HG03064 (cell line): Measurements from ENCODE around the gene RGL2.
"Not testable (repeated sequence)": the region's sequence is repeated elsewhere in the genome, so short reads cannot be mapped to it uniquely, and the experiment has no call there.

Experiments used
- ATAC-seq: cut with Tn5 transposase; IDR thresholded peaks from one replicate; pipeline ENCODE4 v1.9.1; 2021; ENCODE audit warnings: low read depth; ENCODE audit not compliant: unreplicated experiment

Gene RGL2

DNA sequence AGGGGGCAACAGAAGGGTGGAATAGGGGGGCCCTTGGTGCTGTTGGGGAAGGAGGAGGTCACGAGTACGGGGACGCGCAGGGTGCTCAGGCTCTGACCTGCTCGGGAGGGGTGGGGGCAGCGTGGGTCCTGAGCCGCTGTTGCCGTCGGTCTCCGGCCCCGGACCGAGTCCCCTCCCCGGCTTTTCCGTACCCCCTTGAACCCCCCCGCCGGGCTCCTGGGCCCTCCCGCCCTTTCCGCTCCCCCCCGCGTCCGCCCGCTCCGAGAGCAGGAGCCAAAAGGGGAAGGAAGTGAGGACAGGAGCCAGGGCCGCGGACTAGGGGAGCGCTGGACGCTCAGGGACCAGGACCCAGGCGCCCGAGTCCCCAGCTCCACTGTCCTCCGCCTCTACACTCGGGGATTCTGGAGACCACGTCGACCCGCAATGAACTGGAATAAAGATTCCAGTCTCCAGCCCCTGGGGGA is at the start of gene RGL2:
Gene RGL2, minus strand, starts transcription at position 170 of the 464 bp plus-strand sequence. CDS start 332 bp downstream, outside the sequence.
- ATAC-seq = no peak

GRCh38 chr6:33347816-33348215 is 49.1 kb upstream of the RGL2 start:
- no peak for ATAC-seq

GRCh38 chr6:33346972-33347371 is 48.2 kb upstream of the RGL2 start:
- not testable (repeated sequence) for ATAC-seq

DNA sequence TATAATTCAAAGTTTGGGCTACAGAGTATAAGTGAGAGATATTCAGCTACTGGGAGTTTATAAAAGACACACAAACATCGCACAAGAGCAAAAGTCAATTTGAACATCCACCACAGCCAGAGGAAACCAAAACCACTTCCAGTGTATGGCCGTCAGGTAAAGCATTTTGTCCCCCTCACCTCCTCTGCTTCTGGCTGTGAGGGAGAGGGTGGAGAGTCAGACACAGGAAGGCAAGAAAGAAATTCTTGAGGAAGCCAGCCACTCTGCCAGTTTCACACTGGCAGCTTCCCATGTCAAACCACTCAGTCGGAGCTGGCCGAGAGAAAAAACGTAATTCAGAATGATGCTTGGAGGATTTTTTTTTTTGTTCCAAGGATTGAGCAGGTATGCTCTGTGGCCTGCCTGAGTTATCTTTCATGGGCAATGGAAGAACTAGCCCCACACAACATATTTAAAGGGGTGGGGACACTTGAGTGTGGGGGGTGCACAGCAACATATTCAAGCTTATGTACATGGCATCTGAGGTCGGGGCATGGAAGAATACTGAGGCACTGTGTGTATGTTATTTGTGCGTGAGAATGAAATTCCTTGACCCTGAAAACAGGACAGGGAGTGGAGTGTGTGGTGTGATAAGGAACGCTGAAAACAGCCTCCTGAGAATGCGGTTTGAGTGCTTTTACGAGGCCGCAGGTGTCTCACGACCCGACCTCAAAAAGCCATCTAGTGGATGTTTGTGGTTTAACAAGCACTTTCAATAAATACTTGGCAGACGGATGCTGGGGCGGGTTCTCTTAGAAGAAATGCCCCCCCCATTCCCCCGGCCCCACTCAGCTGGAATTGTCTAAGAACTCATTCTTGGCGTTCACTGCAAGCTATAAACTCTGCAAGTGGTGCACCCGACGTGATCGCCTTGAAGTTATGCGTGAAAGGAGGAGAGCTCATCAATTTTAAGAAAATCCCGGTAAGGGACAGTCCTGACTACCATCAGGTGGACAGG is 46.3 kb upstream of the RGL2 start:
- no peak for ATAC-seq

- ATAC-seq = no peak
Measured at GRCh38 chr6:33343953-33344611, 45.3 kb upstream of the RGL2 start.

DNA sequence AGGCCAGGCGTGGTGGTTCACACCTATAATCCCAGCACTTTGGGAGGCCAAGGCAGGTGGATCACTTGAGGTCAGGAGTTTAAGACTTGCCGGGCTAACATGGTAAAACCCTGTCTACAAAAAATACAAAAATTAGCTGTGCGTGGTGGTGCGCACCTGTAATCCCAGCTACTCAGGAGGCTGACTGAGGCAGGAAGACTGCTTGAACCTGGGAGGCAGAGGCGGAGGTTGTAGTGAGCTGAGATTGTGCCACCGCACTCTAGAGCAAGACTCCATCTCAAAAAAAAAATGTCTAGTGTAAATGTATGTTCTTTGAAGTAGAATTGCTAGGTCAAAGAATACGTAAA is 44.8 kb upstream of the RGL2 start:
- not testable (repeated sequence) for ATAC-seq

GRCh38 chr6:33339193-33339592 is 40.5 kb upstream of the RGL2 start:
- no peak for ATAC-seq

DNA sequence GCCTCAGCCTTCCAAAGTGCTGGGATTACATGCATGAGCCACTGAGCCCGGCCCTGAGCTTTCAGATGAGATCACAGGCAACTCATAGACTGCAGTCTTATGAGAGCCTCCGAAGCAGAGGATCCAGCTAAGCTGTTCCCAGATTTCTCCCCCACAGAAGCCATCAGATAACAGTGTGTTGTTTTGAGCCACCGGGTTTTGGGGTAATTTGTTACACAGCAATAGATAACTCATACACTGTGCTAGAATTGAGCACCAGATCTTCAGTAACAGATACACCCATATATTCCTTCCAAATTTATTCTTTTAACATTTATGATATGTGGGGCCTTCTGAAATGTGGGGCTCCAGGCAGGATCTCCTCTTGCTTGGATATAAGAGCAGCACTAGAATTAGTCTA is 37.8 kb upstream of the RGL2 start:
- no peak for ATAC-seq

DNA sequence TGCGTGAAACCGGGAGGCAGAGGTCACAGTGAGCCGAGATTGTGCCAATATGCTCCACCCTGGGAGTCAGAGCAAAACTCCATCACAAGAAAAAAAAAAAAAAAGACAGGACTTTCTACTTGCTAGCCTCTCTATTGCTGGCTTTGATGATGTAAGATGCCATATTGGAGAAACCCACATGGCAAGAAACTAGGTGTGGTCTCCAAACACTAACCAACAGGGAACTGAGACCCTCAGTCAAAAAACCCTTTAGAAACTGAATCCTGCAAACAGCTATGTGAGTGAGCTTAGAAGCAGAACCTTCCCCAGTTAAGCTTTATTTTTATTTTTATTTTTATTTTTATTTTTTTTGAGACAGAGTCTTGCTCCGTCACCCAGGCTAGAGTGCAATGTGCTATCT is 37.2 kb upstream of the RGL2 start:
- ATAC-seq = no peak

DNA sequence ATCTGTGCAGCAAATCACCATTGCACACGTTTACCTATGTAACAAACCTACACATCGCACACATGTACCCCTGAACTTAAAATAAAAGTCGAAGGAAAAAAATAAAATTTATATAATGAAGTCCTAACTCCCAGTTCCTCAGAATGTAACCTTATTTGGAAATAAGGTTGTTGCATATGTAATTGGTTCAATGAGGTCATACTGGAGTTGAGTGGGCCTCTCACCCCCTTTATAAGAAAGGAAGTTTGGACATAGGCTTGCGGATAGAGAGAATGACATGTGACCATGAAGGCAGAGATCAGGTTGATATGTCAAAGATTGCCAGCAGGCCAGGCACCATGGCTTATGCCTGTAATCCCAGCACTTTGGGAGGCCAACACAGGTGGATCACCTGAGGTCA is 34.9 kb upstream of the RGL2 start:
- ATAC-seq = no peak

DNA sequence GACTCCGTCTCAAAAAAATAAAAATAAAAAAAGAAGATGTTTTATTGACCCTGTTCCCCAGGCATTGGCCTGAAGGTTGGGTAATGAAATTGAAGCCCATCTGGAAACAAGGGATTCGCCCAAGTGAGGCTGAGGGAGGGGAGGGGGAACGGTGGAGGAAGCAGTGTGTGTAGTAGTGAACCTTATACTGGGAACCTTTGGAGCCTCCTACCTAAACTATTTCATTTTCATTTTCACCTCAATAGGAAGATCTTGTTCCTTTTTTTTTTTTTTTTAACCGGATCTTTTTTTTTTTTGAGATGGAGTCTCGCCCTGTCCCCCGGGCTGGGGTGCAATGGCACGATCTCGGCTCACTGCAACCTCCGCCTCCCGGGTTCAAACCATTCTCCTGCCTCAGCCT is 32.0 kb upstream of the RGL2 start:
- no peak for ATAC-seq

GRCh38 chr6:33329058-33329457 is 30.3 kb upstream of the RGL2 start:
- no peak for ATAC-seq

GRCh38 chr6:33324125-33324524 is 25.4 kb upstream of the RGL2 start:
- ATAC-seq = no peak

DNA sequence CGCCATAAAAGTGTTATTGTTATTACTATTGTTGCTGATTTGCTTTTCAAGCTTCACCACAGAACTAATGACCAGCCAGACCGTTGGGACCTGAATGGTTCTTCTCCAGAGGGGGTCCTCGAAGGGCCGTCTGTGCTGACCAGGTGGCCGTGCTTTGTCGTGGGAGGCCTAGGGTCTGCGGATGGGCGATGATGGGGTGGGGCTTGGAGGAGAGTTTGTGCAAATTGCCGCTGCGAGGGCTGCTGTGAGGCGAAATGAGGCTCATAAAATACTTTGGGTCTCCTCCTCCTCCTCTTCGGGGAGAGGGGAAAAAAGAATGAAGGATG is 24.8 kb upstream of the RGL2 start:
- no peak for ATAC-seq

- ATAC-seq = no peak
Measured at GRCh38 chr6:33321227-33321626, 22.5 kb upstream of the RGL2 start.

GRCh38 chr6:33320315-33321181 is 21.8 kb upstream of the RGL2 start:
- ATAC-seq = no peak

DNA sequence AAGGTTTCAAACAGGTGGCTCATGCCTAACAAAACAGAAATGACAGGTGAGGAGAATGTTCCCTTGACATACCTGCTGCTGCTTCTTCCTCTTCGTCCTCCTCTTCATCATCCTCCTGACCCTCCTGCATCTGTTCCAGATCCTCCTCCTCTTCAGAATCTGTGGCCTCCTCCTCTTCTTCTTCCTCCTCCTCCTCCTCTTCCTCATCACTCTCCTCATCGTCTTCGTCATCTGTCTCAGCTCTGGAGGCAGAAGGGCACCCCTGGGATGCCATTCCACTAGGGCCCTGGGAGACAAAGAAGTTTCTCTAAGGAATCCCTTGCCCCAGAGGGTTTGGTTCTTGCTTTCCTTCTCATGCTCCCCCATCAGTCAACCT is 21.2 kb upstream of the RGL2 start:
- ATAC-seq = no peak

- no peak for ATAC-seq
Measured at GRCh38 chr6:33318426-33319073, 19.8 kb upstream of the RGL2 start.

GRCh38 chr6:33317669-33318425 is 19.1 kb upstream of the RGL2 start, which contains the start of gene ZBTB22:
TSS of gene ZBTB22 (minus strand) at chr6:33317744. CDS start at chr6:33316916, 828 bp downstream.
- peak; percentile 45 for ATAC-seq

GRCh38 chr6:33317419-33317668 is 18.6 kb upstream of the RGL2 start:
- ATAC-seq = no peak
